Measurements from ENCODE around the gene RIMBP2.

Gene RIMBP2

GRCh38 chr12:130482448-130482847 is 233.7 kb downstream of the RIMBP2 start:
- no peak overlapping the region for H3K27ac ChIP-seq
- DNase-seq (ENCODE audit: low read depth, low spot score), result no peak

- no peak for DNase-seq (ENCODE audit: low read depth, low spot score)
- no peak overlapping the region for H3K27ac ChIP-seq
Observed at GRCh38 chr12:130481392-130481879, 234.7 kb downstream of the RIMBP2 start.

DNA sequence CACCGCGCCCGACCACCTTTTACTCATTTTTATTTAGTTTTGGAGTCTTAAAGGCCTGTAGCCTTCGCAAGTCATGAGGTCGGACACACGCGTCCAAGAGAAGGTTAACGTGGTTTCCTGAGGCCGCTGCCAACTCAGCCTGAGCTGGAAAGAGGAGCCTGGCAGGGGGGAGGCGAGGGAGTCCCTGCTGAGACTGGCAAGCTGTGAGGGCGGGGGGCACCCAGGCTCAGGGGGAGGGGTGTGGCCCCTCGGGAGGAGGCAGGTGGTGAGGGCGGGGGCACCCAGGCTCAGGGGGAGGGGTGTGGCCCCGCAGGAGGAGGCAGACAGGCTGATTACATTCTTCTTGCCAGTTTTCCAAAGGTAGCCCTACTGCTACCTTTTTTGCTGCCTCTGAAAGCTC is 235.2 kb downstream of the RIMBP2 start:
- H3K27ac ChIP-seq, result no peak overlapping the region
- DNase-seq (ENCODE audit: low read depth, low spot score), result no peak

DNA sequence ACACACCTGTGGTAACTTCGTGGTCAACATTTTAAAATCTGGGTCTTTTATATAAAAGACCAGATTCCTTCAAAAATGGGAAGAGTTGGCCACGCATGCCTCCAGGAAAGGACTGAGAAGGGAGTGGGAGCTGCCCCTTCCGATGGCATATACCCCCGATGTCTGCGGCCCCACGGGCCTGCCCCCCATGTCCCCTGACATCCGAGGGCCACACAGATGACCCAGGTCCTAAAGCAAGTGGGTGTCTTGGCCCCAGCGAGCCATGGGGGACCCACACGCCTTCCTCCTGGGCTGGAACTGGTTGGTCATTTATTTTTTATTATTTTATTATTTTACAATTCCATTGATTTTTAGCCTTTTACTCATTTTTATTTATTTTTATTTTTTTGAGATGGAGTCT is 235.9 kb downstream of the RIMBP2 start:
- no peak for DNase-seq (ENCODE audit: low read depth, low spot score)
- no peak overlapping the region for H3K27ac ChIP-seq

- no peak for DNase-seq (ENCODE audit: low read depth, low spot score)
- no peak overlapping the region for H3K27ac ChIP-seq
Observed at GRCh38 chr12:130479401-130480125, 236.5 kb downstream of the RIMBP2 start.

DNA sequence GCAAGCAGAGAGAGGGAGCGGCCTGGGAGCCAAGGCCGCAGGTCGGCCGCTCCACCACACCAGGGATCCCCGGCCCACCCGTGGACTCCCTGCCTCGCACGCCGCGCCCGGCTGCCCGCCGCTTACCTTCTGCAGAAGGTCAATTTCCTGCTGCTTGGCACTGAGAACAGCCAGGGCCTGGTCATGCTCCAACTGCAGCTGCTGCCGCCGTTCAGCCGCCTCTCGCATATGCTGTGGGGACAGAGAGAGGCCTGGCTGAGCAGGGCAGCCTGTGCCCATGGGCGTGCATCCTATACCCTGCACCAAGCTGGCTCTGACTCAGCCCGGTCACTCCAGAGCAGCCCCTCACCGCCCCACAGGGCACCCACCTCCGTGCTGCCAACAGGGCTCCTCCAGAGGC is 237.3 kb downstream of the RIMBP2 start:
- H3K27ac ChIP-seq, result no peak overlapping the region
- DNase-seq (ENCODE audit: low read depth, low spot score), result no peak

DNA sequence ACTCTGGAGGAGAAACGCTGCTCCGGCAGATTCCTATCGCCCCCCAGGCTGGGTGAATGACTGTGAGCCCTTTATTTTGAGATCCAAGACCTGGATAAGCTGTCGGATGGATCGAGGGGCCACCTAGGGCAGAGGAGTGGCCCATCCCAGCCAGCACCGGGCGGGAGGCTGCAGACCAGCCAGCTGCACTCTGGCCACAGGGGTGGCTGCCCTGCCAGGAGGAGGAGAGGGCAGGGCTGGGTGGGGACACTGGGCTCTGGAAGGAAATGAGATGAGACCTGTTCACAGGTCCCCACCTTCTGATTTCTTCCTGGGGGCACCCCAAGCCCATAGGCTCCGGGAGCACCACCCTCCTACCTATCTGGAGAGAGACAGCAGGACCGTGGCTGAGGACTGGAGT is 238.4 kb downstream of the RIMBP2 start:
- H3K27ac ChIP-seq, result no peak overlapping the region
- no peak for DNase-seq (ENCODE audit: low read depth, low spot score)

DNA sequence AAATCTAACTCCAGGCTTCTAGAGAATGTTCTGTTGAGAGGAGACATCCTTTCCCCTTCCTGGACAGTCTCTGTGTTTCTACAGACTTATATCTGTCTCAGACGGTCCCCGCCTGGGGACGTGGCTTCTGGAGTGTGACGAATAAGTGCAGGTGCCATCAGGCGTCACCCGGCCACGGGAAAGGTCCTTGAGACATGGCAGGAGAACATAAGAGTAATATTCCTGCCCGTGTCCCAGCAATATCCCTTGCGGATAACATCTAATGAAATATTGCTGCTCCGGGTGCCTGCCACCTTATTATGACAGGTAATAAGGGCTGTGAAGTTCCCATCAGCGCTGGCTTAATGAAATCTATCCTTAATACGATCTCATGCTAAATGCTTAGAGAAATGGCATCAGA is 238.8 kb downstream of the RIMBP2 start:
- no peak for DNase-seq (ENCODE audit: low read depth, low spot score)
- no peak overlapping the region for H3K27ac ChIP-seq

- no peak overlapping the region for H3K27ac ChIP-seq
- no peak for DNase-seq (ENCODE audit: low read depth, low spot score)
Observed at GRCh38 chr12:130476451-130477135, 239.5 kb downstream of the RIMBP2 start.

DNA sequence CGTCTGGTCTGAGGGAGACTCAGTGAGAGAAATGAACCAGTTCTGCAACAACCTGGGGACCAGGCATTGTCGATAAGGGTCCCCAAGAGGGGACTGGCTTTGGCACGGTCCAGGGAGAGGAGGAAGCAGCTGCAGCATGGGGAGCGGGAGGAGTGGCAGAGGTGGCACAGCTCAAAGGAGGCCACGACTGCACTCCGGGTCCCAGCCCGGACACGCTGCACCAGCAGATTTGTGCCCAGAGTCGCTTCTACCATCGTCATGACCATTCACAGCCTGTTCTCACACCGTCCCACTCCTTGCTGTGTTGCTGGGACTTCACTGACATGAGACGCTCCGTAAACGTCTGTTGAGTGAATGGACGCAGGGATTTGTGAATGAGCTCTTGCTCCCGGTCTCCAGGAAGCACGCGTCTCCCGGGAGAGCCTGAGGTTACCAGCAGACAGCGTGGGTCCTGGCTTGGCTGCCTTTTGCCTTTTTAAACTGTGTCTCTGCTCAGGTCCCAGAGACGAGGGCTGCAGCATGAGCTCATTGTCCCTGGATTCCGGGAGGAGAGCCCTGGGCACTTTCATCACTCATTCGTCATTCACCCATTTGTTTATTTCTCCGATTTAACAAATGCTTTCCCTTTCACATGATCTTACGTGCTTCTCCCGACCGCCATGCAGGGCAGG is 241.4 kb downstream of the RIMBP2 start:
- H3K27ac ChIP-seq, result no peak overlapping the region
- no peak for DNase-seq (ENCODE audit: low read depth, low spot score)

- no peak overlapping the region for H3K27ac ChIP-seq
- DNase-seq (ENCODE audit: low read depth, low spot score), result no peak
Observed at GRCh38 chr12:130473266-130473665, 242.8 kb downstream of the RIMBP2 start.

- DNase-seq (ENCODE audit: low read depth, low spot score), result no peak
Observed at GRCh38 chr12:130470969-130471368, 245.1 kb downstream of the RIMBP2 start.

DNA sequence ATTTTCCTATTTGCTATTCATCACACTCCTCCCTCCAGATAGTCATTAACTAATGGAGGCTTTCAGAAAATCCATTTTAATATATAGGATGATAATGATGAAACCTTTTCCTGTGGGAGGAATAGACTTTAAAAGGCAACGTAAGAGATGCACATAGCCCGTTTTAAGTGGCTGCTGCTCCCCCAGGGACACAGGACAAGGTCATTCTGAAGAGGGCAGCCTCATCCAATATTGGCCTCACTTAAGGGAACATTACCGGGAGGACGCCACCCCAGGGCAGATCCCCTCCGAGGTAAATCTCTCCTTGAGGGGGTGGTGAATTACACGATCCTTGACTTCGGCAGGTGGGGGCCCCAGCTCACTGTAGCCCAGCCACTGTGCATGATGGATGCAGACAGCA is 246.5 kb downstream of the RIMBP2 start:
- no peak overlapping the region for H3K27ac ChIP-seq
- DNase-seq (ENCODE audit: low read depth, low spot score), result no peak

More at GRCh38 chr12:130470969-130471368, 245.1 kb downstream of the RIMBP2 start:
- no peak overlapping the region for H3K27ac ChIP-seq

GRCh38 chr12:130468700-130469245 is 247.3 kb downstream of the RIMBP2 start:
- H3K27ac ChIP-seq, result no peak overlapping the region
- no peak for DNase-seq (ENCODE audit: low read depth, low spot score)

DNA sequence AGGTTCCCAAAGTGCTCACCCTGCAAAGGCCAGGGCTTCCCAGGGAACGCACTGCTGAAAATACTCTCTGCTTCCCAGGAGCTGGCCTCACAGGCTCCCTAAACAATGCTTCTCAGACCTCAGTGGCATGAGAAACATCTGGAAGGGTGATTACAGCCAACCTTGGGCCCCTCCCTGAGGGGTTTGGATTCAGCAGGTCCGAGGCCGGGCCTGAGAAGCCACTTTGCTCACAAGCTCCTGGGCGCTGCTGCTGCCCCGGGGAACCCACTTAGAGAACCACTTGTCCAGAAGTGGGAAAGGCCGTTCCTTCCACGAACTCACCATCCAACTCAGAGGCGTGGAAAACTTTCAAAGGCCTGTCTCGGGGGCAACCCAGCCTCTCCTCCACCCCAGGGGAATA is 247.9 kb downstream of the RIMBP2 start:
- no peak for DNase-seq (ENCODE audit: low read depth, low spot score)
- H3K27ac ChIP-seq, result no peak overlapping the region

DNA sequence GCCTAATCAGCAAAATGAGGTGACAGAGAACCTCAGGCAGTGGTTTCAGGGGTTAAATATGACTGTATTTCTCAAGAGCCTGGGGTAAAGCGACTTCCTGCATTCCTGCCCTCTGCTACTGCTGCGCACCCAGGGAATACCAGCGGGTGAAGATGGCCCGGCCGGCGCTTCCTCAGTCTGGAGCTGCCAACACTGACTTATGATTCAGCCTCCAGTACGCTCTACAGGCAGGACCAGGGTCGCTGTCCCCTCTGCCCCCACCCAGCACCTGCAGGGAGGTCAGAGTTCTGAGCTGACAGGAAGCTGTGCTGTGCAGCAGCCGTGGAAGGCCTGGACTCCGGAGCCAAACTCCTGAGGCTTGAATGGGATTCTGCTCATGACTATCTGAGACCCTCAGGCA is 250.5 kb downstream of the RIMBP2 start:
- no peak overlapping the region for H3K27ac ChIP-seq
- DNase-seq (ENCODE audit: low read depth, low spot score), result no peak

DNA sequence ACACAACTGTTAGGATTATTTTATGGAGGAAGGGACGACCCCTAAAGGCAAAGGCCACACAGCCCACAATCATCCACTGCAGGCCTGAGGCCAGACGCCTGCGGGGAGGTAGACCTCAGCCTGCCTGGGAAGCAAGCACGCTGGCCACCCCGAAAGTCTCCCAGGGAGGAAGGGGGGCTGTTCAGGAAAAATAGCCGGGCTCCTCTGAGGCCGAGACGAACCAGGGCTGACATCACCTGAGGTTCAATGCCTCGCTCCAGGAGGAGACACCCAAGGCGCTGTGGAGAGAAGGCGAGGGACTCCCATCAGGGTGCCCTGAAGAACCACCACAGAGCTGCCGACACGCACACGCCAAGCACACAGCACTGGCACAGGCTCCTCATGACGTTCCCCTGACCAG is 251.1 kb downstream of the RIMBP2 start:
- no peak for DNase-seq (ENCODE audit: low read depth, low spot score)
- H3K27ac ChIP-seq, result no peak overlapping the region

DNA sequence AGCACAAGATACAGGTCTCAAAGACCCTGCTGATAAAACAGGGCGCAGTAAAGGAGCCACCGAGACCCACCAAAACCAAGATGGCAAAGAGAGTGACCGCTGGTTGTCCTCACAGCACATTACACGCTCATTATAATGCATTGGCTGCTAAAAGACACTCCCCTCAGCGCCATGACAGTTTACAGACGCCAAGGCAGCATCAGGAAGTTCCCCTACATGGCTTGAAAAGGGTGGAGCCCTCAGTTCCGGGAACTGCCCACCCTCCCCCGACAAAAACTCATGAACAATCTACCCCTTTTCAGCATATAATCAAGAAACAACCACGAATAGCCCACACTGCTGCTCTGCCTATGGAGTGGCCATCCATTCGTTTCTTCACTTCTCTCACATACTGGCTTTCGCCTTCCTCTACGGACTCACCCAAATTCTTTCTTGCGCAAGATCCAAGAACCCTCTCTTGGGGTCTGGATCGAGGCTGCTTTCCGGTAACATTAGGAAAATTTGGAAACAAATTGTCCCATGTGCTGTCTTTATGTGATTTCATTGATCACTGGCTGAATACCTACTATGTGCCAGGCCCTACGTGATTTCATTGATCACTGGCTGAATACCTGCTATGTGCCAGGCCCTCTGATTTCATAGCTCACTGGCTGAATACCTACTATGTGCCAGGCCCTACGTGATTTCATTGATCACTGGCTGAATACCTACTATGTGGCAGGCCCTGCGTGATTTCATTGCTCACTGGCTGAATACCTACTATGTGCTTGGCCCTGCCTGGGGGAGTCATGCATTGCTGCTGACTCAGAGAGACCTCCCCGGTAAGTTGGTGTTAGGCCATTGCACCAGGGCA is 252.1 kb downstream of the RIMBP2 start:
- no peak for DNase-seq (ENCODE audit: low read depth, low spot score)
- H3K27ac ChIP-seq, result no peak overlapping the region

- no peak overlapping the region for H3K27ac ChIP-seq
- no peak for DNase-seq (ENCODE audit: low read depth, low spot score)
Observed at GRCh38 chr12:130463275-130463658, 252.8 kb downstream of the RIMBP2 start.

All from epithelial cell of prostate (primary cell).